ENCODE results near the gene BSCL2.
"Not testable (repeated sequence)": the region's sequence is repeated elsewhere in the genome, so short reads cannot be mapped to it uniquely, and the experiment has no call there.

Gene BSCL2

DNA sequence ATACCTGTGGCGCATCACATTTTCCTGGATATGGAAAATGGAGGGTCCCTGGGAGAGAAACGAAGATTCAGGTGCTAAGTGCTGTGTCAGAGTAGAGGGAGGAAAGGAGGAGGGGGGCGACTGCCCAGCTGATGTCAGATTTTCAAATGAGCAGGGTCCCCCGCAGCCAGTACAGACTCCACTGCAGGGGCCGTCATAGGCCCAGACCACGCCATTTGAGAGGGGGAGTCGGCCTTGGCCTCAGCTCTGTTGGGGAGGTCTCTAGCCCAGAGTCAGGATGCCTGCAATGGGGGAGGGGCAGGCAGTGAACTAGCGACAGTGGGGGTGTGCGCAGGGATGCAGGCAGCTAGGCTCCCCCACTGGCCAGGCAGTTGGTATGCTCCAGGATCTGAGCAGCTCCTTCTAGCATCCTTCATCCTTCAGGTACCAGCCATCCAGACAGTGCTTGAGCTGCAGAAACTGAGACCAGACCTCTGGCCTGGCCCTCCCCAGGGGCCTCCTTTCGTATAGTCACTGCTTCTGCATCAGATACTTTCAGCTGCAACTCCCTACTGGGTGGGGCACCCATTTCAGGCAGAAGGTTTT is at the start of gene BSCL2, which contains the start of gene GNG3:
BSCL2 (minus strand) TSS at position 148 of the 585 bp plus-strand sequence. CDS start 229 bp downstream, outside the sequence.
GNG3 (plus strand) TSS at position 400 of the 585 bp plus-strand sequence. CDS start 620 bp downstream, outside the sequence.
- no peak for DNase-seq

GRCh38 chr11:62755086-62755615 is 47.9 kb upstream of the BSCL2 start:
- no peak for DNase-seq

- DNase-seq, result peak; percentile 88 to 97 (median 91)
Measured at GRCh38 chr11:62753736-62754603, 46.7 kb upstream of the BSCL2 start, which contains the start of gene ZBTB3. Gene ZBTB3, minus strand, starts transcription at chr11:62754160. Its CDS starts 496 bp downstream, at chr11:62753664.

GRCh38 chr11:62752994-62753735 is 45.9 kb upstream of the BSCL2 start:
- DNase-seq, result no peak

- no peak for DNase-seq
Measured at GRCh38 chr11:62752177-62752785, 45.1 kb upstream of the BSCL2 start.

- DNase-seq, result not testable (repeated sequence)
Measured at GRCh38 chr11:62749931-62750330, 42.7 kb upstream of the BSCL2 start.

- DNase-seq, result no peak
Measured at GRCh38 chr11:62747475-62748160, 40.4 kb upstream of the BSCL2 start.

GRCh38 chr11:62737196-62737595 is 30.0 kb upstream of the BSCL2 start:
- no peak for DNase-seq

GRCh38 chr11:62732830-62733229 is 25.6 kb upstream of the BSCL2 start:
- DNase-seq, result no peak

GRCh38 chr11:62730076-62730475 is 22.9 kb upstream of the BSCL2 start:
- DNase-seq, result not testable (repeated sequence)

- peak; percentile 61 to 78 (median 72) for DNase-seq
Measured at GRCh38 chr11:62728171-62728988, 21.2 kb upstream of the BSCL2 start, which contains the start of gene TTC9C. Gene TTC9C, plus strand, starts transcription at chr11:62728486. Its CDS starts 363 bp downstream, at chr11:62728849.

DNA sequence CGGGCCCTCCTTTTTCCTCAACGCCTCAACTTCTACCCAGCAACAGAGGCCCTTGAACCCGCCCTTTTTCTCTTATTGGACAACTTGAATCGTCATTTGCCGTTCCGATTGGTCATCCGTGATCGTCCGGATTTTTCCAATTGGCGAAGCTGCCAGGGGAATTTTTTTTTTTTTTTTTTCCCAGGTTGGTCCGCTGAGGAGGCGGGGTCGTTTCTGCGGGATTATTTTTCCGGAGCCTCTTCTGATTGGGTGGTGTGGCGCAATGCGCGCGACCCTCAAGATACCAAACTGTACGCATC is 20.6 kb upstream of the BSCL2 start:
- DNase-seq, result peak; percentile 42 to 69 (median 63)

- peak; percentile 86 to 98 (median 98) for DNase-seq
Measured at GRCh38 chr11:62727165-62727871, 20.1 kb upstream of the BSCL2 start, which contains the start of gene HNRNPUL2. Gene HNRNPUL2, minus strand, starts transcription at chr11:62727457. Its CDS starts 301 bp downstream, at chr11:62727156.

DNA sequence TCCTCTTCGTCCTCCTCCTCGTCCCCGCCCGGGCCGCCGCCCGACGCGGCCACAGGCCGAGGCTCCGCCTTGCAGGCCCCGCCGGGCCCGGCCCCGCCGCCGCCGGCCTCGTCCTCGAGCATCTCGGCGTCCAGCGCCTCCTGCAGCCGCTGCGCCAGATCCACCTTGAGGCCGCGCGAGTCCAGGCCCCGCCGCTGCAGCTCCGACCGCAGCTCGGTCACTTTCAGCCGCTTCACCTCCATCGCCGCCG is 19.6 kb upstream of the BSCL2 start:
- DNase-seq, result no peak

- peak in 1 of 4 experiments; percentile 30 for DNase-seq
Measured at GRCh38 chr11:62726156-62726914, 19.1 kb upstream of the BSCL2 start.

GRCh38 chr11:62725646-62726045 is 18.4 kb upstream of the BSCL2 start:
- no peak for DNase-seq

GRCh38 chr11:62724171-62724570 is 16.9 kb upstream of the BSCL2 start:
- DNase-seq, result no peak

- DNase-seq, result no peak
Measured at GRCh38 chr11:62721994-62722393, 14.8 kb upstream of the BSCL2 start.

DNA sequence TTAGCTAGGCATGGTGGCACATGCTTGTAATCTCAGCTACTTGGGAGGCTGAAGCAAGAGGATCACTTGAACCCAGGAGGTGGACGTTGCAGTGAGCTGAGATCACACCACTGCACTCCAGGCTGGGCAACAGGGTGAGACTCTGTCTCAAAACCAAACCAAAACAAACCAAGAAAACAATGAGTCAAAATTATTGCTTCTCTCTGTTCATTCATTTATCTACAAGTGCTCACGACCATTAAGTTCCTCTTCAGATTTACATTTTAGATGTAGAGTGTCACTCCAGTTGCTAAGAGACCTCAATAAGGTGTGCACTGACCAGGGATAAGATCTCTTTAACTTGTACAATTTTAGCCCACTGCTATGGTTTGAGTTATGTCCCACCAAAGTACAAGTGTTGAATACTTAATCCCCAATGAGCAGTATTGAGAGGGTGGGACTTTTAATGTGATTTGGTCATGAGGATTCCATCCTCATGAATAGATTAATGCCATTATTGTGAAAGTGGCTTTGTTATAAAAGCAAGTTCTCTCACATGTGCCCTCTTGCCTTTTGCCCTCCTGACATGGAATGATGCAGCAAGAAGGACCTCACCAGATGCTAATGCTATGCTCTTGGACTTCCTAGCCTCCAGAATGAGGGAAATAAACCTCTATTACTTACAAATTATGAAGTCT is 12.2 kb upstream of the BSCL2 start:
- no peak for DNase-seq

Data from activated CD4-positive, CD25-positive, alpha-beta regulatory T cell (primary cell).